DLD1 (cell line): ENCODE measurements around the gene GPN2.

Experiments
- in situ Hi-C: cut with HindIII; loops from 2 replicates; pipeline ENCODE4 v1.10.0; 2017; ENCODE audit warnings: low sequenced_read_pairs

GPN2 gene

DNA sequence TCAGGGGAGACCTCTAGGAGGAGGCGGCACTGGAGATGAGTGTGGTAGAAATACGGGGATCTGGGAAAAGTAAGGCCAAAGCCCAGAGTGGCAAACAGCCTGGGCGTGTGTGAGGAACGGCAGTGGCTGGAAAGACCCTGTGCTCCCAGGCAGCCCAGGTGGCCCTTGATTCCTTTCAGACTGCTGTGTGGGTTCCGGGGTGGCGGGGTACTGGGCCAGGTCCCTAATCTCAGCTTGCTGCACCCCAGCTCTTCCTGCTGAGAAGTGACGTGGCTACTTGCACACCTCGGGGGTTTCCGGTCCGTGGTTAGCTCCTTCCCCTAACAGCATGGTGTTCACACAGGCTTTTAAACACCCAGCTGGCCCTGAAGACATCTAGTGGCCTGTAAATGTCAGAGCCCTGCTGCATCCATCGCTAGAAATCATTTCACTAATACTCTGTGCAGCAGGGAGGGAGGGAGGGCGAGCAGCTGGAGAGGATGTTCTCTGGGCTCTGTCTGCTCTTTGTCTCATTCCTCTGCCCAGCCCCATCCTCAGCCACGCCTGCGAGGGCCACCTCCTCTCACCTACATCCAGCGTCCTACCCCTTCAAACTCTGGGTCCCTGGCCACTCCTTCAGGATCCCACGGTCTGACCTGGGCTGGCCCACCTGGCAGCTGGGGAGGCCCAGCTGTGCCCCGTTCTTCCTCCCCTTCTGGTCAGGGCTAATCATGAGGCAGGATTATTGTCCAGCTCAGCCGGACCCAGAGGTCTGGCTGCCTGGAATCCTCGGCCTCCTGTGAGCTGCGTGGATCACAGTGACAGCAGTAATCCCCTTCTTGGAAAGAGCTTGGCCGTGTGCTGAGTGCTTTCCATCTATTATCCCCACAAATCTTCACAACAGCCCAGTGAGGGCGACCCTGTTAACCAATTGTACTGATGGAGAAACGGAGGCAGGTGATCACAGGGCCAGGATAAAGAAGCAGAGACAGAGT lies 56.4 kb downstream of the GPN2 start:
- in situ Hi-C loops: loop anchor here (5.0 kb wide), 1 partner anchor 49 kb away; no protein-coding TSS in a partner anchor

DNA sequence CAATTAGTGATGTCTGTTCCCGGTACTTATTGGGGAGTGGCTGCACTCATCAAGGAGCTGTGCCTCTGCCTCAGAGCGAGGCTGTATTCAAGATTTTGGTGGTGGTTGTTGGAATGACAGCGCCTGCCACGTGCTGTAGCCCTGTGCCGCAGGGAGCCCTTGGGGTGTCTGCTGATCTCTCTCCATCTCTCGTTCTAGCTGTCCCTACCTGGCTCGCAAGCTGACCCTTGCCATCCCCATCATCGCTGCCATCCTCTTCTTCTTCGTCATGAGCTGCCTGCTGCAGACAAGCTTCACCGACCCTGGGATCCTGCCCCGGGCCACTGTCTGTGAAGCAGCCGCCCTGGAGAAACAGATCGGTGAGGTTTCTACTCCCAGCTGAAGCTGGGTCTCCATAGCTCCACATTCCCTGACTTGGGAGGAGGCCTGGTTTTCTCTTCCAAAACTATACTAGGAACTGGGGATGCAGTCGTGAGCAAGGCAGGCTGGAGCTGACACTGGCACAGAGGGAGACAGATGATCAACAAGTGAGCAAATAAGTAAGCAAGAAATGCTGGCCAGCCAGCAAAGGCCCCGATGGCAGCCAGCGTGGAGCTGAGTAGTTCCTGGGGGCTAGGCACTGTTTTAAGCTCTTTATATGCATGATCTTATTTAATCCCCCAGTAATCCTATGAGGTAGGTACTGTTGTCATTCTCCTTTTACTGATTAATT lies 57.7 kb downstream of the GPN2 start:
- in situ Hi-C loops: loop anchor here (5.0 kb wide), 1 partner anchor 50 kb away; no protein-coding TSS in a partner anchor

DNA sequence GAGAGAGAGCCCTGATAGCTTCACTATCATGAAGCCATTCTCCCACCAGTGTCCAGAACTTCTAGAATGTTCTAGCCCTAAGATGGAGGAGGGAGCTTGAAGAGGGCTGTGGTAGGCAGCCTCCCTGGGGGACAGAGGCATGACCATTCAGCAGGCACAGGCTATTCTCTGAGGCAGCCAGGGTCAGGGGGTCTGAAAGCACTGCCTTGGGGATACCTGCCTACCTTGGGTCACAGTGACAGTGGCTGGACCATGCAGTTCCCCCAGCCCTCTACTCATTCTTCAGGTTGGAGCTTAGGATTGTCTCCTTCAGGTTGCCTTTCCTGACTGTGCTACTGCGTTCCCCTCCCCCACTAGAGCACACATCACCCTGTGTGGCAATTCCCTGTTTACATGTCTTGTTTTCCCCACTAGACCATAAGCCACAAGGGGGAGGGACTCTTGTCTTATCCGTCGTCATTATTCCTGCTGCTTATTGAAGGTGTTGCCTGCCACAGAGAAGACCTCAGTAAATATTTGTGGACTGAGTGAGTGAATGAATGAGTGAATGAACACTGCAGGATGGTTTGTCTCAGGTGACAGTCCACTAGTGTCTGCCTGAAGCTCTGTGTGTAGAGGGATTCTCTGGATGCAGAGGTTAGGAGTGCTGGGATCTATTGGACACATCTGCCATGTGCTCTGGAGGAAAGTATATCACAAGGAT lies 58.4 kb downstream of the GPN2 start:
- in situ Hi-C loops: loop anchor here (5.0 kb wide), 1 partner anchor 51 kb away; no protein-coding TSS in a partner anchor

DNA sequence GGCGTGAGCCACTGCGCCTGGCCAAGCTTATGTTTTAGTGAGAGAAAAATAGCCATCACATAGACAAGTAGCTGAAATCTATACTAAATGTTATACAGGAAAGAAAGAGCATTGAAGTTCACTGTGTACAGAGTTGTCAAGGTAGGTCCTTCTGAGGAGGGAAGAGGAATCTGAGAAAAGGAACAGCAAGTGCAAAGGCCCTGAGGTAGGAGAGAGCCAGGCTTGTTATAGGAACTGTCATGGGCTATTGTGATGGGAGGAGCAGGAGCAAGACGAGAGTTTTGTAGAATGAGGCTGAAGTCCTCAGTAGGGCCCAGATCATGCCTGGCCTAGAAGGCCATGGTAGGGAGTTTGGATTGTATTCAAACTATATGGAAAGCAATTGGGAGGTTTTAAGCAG lies 59.0 kb downstream of the GPN2 start:
- in situ Hi-C loops: loop anchor here (5.0 kb wide), 1 partner anchor 51 kb away; no protein-coding TSS in a partner anchor

DNA sequence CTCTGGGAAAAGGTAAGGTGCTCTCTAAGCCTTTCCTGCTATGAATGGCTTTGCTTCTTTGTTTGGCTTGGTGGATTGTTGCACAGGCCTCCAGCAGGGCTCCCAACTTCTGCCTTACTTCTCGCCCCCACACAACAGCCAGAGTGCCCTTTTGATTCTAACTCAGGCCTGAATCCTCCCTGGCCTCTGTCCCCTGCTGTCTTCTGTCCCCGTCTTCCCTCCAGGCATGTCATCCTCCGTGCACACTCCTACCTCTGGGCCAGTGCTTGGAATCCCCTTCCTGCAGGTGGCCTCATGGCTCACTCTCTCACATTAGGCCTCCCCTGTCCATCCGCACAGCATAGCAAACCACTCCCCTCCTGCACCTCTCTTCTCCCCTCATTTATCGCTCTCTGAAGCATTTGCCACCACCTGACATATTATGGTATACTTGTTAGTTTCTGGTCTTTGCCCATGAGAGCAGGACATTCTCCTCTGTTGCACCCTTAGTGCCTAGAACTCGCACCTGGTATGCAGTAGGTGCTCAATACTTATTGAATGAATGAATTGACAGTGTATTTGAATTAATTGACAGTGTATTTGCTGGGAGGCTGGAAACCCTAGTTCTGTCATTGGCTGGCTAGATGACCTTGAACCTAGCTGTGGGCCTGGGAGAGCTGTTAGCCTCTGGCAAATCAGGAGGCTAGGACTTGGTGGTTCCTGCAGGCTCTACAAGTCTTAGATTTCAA lies 60.7 kb downstream of the GPN2 start:
- in situ Hi-C loops: no loop called here

DNA sequence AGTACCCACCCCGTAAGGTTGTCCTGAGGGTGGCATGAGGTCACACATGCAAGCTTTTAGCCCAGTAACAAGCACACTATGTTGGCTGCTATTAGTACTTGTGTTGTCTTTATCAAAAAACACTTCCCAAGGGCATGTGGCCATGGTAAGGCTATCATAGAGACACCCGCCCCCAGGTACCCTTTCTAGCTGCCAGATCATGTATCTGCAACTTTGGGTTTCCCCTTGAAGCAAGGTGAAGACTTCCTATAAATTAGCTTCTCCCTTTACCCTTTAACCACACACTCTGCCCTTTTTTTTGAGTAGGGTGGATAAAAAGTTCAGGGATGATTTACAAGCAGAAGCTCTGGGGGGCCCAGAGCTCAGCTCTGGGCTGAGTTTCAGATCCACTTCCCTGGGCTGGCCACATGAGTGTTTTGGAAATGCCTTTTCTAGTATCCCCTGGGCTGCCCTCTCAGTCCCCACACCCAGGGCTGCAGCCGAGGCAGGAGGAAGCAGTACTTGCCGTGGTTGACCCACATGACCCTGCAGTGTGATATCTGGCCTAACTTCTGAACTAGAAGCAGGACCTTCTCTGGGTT lies 61.6 kb downstream of the GPN2 start:
- in situ Hi-C loops: no loop called here

DNA sequence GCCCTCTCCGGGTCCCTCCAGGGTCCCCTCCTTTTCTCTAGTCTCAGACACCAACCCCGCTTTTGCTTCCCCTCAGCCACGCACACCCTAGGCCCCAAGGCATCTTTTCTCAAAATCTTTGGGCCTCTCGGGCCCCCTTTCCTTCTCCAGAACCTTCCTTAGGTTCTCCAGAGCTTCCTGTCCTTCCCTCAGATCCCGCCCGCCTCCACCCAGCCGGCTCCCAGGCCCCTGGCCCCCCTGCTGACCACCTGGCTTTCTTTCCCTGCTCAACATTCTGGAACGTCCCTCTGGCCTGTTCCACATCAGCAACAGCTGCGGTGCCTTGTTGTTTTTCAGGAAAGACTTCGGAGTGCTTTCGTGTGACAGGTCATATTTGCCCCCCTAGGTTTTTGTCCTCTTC lies 62.4 kb downstream of the GPN2 start:
- in situ Hi-C loops: no loop called here

DNA sequence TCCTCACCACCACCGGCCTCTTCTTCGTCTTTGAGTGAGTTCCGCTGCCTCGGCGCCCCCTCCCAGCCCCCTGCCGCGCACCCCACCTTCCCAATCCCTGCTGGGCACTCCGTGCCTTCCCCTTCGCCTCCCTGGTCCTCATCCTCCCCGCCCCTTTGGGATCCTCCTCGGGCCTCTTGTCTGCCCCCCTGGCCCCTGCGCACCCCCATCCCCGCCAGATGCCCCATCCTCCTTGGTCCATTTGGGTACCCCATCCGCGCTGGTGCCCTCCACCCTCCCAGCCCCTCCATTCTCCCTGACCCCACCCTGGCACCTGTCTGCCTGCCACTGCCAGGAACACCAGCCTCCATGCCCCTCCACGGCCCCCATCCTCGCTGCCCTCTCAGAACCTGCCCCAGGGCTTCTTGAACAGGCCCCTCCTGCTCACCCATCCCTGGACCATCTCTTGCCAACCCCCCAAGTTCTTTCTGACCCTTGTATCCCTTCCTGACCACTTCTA lies 62.9 kb downstream of the GPN2 start:
- in situ Hi-C loops: no loop called here

DNA sequence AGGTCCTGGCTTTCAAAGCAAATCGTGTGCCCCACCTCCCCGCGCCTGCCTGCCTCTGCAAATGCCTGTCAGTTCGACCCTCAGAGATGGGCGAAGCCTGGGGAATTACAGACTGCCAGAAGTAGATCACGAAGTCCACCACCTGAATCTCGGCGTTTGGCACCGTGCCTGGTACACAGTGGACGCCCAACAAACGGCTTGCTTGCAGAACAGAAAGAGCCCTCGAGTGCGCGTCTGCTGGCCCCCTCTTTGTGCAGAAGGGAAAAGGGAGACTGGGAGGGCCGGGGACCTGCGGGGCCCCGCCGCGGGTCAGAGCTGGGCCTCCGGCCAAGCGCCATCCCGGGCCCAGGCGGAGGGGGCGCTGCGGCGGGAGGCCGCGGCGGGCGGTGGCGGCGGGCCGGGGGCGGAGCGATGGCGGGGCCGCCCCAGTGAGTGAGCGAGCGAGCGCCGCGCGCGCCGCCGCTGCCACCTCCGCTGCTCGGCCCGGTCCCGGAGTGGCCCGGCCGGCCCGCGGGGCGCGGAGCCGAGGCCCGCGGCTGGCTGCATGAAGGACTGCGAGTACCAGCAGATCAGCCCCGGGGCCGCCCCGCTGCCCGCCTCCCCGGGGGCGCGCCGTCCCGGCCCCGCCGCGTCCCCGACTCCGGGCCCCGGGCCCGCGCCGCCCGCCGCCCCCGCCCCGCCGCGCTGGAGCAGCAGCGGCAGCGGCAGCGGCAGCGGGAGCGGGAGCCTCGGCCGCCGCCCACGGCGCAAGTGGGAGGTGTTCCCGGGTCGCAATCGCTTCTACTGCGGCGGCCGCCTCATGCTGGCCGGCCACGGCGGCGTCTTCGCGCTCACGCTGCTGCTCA lies 63.6 kb downstream of the GPN2 start, which contains the start of gene ZDHHC18:
Gene ZDHHC18, plus strand, starts transcription at position 428 of the 845 bp plus-strand sequence. Its CDS starts 117 bp downstream, at position 545.
- in situ Hi-C loops: no loop called here
